ENCODE measurements around the gene PACRG.

PACRG gene

GRCh38 chr6:163200694-163201093, 472.9 kb downstream of the PACRG start:
- Histone ChIP-seq H3K9me3 (no peaks in the 10 kb centered on the region), H3K27ac (no peak overlapping the region), H3K4me3 (no peak overlapping the region), H3K4me1 (no peaks in the 10 kb centered on the region), H3K36me3 (no peaks in the 10 kb centered on the region), H3K27me3 (peaks cover 0 to under 1% of the 10 kb centered on the region in 2 donors)
- intact Hi-C loops (cut with DNase I; ENCODE audit: low total_unique reads) = no loop called here
- TF ChIP-seq, protein P1, sequence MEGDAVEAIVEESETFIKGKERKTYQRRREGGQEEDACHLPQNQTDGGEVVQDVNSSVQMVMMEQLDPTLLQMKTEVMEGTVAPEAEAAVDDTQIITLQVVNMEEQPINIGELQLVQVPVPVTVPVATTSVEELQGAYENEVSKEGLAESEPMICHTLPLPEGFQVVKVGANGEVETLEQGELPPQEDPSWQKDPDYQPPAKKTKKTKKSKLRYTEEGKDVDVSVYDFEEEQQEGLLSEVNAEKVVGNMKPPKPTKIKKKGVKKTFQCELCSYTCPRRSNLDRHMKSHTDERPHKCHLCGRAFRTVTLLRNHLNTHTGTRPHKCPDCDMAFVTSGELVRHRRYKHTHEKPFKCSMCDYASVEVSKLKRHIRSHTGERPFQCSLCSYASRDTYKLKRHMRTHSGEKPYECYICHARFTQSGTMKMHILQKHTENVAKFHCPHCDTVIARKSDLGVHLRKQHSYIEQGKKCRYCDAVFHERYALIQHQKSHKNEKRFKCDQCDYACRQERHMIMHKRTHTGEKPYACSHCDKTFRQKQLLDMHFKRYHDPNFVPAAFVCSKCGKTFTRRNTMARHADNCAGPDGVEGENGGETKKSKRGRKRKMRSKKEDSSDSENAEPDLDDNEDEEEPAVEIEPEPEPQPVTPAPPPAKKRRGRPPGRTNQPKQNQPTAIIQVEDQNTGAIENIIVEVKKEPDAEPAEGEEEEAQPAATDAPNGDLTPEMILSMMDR (IDR thresholded peaks at IDR 0.05) = no peak
- DNase-seq = no peak

- no peak for DNase-seq
- TF ChIP-seq, protein P1 (IDR thresholded peaks at IDR 0.05) = no peak
- Histone ChIP-seq H3K9me3 (no peaks in the 10 kb centered on the region), H3K27ac (no peak overlapping the region), H3K4me1 (no peaks in the 10 kb centered on the region), H3K4me3 (no peak overlapping the region), H3K36me3 (no peaks in the 10 kb centered on the region), H3K27me3 (no peaks in the 10 kb centered on the region)
- intact Hi-C loops (cut with DNase I; ENCODE audit: low total_unique reads) = no loop called here
Observed at GRCh38 chr6:163201855-163202254, 474.1 kb downstream of the PACRG start.

GRCh38 chr6:163206196-163206595, 478.4 kb downstream of the PACRG start:
- Histone ChIP-seq H3K27ac (no peak overlapping the region), H3K9me3 (no peaks in the 10 kb centered on the region), H3K4me3 (no peak overlapping the region), H3K27me3 (no peaks in the 10 kb centered on the region), H3K4me1 (no peaks in the 10 kb centered on the region), H3K36me3 (no peaks in the 10 kb centered on the region)
- TF ChIP-seq, protein P1 (IDR thresholded peaks at IDR 0.05) = no peak
- DNase-seq = no peak
- intact Hi-C loops (cut with DNase I; ENCODE audit: low total_unique reads) = no loop called here

- no peak overlapping the region for H3K27ac ChIP-seq
- intact Hi-C loops (cut with DNase I; ENCODE audit: low total_unique reads) = no loop called here
- no peaks in the 10 kb centered on the region for H3K27me3 ChIP-seq
- TF ChIP-seq, protein P1 (IDR thresholded peaks at IDR 0.05) = no peak
- no peak for DNase-seq
- no peaks in the 10 kb centered on the region for H3K4me1 ChIP-seq
- no peak overlapping the region for H3K4me3 ChIP-seq
- H3K36me3 ChIP-seq = no peaks in the 10 kb centered on the region
- H3K9me3 ChIP-seq = peaks cover 0 to 10% (median 9%) of the 10 kb centered on the region in 3 donors
Observed at GRCh38 chr6:163207431-163208383, 479.9 kb downstream of the PACRG start.

GRCh38 chr6:163209005-163209404, 481.2 kb downstream of the PACRG start:
- Histone ChIP-seq H3K9me3 (peaks cover 0 to 12% (median 10%) of the 10 kb centered on the region in 3 donors), H3K4me1 (no peaks in the 10 kb centered on the region), H3K27ac (no peak overlapping the region), H3K36me3 (no peaks in the 10 kb centered on the region), H3K27me3 (no peaks in the 10 kb centered on the region), H3K4me3 (no peak overlapping the region)
- TF ChIP-seq, protein P1 (IDR thresholded peaks at IDR 0.05) = no peak
- no peak for DNase-seq
- intact Hi-C loops (cut with DNase I; ENCODE audit: low total_unique reads) = no loop called here
